Measurements from ENCODE around the gene RALGAPB.

Gene RALGAPB

DNA sequence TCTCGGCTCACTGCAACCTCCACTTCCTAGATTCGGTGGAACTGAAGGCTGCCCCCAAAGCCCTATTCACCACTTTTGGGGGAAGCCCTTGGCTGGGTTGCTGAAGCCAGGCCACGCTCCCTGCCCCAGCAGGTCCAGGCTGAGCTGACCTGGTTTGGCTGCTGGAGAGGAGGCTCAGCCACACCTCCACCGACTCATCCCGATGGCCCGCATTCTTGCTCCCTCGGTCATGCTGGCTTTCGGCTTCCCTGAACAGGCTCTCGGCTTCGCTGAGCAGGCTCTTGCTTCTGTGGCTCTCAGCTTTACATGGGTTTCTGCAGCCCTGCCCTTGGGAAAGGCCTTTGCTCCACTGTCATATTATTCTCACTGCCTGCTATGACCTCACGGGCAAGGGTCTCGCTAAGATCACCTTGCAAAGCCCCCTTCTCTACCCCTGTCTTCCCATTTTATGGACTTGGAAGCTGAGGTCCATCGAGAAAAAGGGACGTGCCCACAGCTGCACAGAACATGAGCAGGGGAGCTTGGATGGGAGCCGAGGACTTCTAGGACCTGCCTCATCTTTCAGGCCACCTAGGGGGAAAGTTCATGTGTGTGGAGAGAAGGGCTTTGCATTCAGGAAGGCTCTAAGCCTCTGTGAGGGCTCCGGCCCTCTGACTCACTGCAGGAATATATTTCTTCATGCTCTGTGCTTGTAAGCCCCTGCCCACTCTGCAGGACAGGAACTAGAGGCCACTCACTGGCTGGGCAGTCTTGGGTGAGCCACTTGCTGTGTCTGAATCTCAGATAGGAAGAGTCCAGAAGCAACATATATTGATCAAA is 144.6 kb downstream of the RALGAPB start:
- no peak for DNase-seq

DNA sequence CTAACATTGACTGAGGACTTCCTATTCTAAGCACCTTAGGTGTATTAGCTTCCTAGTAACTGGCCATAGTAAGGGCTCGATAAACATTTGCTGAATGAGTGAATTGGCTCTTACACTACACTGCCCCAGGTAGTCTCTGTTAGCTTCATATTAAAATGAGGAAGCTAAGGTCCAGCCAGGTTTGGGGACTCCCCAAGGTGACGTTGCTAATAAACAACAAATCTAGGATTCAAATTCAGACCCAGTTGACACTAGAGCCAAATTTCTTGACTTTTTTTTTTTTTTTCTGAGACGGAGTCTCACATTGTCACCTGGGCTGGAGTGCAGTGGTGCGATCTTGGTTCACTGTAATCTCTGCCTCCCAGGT is 145.2 kb downstream of the RALGAPB start:
- no peak for DNase-seq

DNA sequence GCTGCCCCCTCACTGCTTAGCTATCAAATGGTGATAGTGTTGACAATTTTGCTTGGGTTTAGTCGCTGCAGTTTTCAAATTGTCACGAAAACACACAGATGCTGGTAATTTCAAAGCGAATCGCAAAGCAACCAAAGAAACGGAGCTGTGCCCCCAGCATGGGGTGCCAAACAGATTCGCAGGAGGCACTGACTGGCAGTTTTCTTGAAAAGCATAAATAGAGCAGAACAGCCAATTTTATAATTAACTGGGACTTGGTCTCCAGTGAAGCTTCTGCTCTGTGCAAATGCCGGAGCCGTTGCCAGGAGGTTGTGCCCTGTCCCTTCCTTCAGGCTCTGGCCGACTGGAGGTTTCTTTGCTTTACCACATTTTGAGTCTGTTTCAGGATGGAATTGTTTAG is 147.8 kb downstream of the RALGAPB start:
- no peak for DNase-seq

DNA sequence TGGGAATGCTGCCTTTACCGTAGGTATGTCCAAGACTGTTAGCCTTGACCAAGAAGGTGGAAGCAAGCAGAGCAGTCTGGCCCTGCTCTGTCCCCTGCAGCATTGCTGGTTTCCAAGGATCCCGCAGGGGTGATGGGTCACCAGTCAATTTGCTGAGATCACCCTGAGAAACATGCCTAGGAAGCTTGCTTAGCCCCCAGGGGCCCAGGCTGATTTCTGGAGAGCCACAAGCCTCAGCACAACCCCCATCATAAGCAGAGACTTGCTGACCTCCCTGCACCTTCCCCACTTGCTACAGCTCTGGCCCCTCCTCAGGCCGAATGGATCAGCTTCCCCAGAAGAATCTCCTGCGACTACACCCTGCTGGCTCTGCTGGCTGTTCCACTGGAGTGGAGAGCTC is 150.4 kb downstream of the RALGAPB start:
- no peak for DNase-seq

DNA sequence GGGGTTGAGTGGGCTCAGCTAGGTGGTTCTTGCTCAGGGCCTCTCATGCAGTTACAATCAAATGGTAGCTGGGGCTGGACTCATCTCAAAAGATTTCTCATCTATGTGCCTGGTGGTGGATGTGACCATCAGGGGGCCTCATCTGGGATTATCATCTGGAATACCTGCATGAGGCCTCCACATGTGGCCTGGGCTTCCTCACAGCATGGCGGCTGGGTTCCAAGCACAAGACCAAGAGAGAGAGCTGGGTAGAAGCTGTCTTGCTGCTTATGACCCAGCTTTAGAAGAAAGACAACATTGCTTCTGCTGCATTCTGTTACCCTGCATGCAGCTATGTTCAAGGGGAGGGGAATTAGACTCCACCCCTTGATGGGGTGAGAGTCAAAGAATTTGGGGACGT is 151.4 kb downstream of the RALGAPB start:
- no peak for DNase-seq

DNA sequence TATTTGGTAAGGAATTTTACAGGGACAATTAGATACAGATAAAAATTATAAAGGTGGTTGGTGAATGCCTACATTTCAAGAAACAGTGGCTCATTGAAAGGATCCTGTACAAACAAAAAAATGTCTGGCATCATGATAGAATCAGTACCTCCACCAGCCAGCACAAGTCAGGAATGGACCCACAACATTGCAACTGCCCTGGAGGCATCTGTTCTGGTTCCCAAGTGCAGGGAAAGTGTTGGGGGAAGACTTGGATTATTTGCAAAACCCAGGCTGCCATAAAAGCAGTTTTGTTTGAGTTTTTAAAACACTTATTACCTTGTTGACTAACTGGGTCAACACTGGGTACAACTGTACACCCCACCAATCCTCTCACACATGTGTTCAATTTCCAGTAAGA is 153.3 kb downstream of the RALGAPB start:
- DNase-seq, result no peak

DNA sequence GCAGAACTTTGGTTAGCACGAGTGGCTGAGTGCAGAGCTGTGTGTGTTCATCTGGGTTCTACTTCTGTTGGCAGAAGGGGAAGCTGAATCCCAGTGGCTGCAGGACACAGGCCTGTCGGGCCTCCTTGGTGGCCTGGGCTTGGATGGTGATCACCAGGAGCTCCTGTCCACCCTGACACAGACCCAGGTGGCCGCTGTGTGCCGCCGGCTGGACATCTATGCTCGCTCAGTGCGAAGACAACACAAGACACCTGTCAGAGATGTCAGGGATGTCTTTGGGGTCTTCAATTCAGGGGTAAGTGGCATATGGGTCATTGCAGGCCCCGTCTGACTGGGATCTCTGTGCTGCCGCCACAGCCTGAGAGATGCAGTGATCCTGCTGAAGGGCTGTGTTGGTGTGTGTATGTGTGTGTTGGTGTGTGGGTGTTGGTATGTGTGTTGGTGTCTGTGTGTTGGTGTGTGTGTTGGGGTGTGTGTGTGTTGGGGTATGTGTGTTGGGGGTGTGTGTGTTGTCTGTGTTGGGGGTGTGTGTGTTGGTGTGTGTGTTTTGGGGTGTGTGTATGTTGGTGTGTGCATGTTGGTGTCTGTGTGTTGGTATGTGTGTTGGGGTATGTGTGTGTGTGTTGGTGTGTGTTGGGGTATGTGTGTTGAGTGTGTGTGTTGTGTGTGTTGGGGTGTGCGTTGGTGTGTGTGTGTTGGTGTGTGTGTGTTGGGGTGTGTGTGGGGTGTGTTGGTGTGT is 154.4 kb downstream of the RALGAPB start:
- no peak for DNase-seq

All from activated CD4-positive, alpha-beta T cell treated with anti-CD3 and anti-CD28 coated beads, Interleukin-2, amount 50 U/mL, for 48 hours (primary cell).